DND-41 (cell line): ENCODE data around the gene CMC4.

Experiments used
- CTCF ChIP-seq: IDR thresholded peaks from 2 replicates; pipeline ENCODE4 v1.5.1; 2012; ENCODE audit warnings: borderline replicate concordance, low read length, moderate library complexity, mild to moderate bottlenecking; ENCODE audit not compliant: poor library complexity, severe bottlenecking; ENCODE audit errors: extremely low read depth
- EZH2 ChIP-seq: IDR thresholded peaks from 3 replicates; pipeline ENCODE4 v1.6.1; 2012; ENCODE audit warnings: borderline replicate concordance, low read depth, mild to moderate bottlenecking, moderate library complexity, low read length, inconsistent platforms; ENCODE audit not compliant: severe bottlenecking

GRCh38 chrX:155026420-155026726 lies 44.6 kb downstream of the CMC4 start:
- no peak for TF ChIP-seq CTCF
- no peak for TF ChIP-seq EZH2
